HepG2 (cell line): ENCODE measurements around the gene TAF6. TPM values are rescaled to one million over a fixed set of nuclear protein-coding genes. Genes with fewer than 3 reads are reported as not detected.

Experiments used
- FOXA1 ChIP-seq, 2 experiments: fragments of 450-650 bp in 1 of 2; sonication (generic) in 1 of 2; formaldehyde crosslinking in 1 of 2; IDR thresholded peaks; 2 replicates each; pipeline versions ENCODE4 v1.4.0 to v1.6.1; 2016 to 2020; ENCODE audit warnings: missing genetic modification reagents in 1 of 2
- FOXO1 ChIP-seq: sonication (generic); formaldehyde crosslinking; IDR thresholded peaks from 2 replicates; pipeline ENCODE4 v1.4.0; 2020; ENCODE audit warnings: missing genetic modification reagents
- ISL2 ChIP-seq: sonication (generic); formaldehyde crosslinking; IDR thresholded peaks from 2 replicates; pipeline ENCODE4 v1.5.0; 2020; ENCODE audit warnings: missing genetic modification reagents
- ISX ChIP-seq: sonication (generic); formaldehyde crosslinking; conservative IDR thresholded peaks from 2 replicates; pipeline ENCODE4 v1.5.0; 2020; ENCODE audit warnings: missing genetic modification reagents
- MTA3 ChIP-seq: sonication (generic); formaldehyde crosslinking; IDR thresholded peaks from 2 replicates; pipeline ENCODE4 v1.4.0; 2020; ENCODE audit warnings: missing genetic modification reagents
- PPARG ChIP-seq: conservative IDR thresholded peaks from 2 replicates; pipeline ENCODE4 v1.6.1; 2016; ENCODE audit warnings: missing biosample characterization, missing genetic modification reagents
- RBM22 ChIP-seq: fragments of 200-400 bp; formaldehyde crosslinking; optimal IDR thresholded peaks from 2 replicates; pipeline ENCODE3; 2017; ENCODE audit warnings: mild to moderate bottlenecking, low read length, moderate library complexity
- RFXAP ChIP-seq: sonication (generic); formaldehyde crosslinking; IDR thresholded peaks from 2 replicates; pipeline ENCODE4 v1.4.0; 2020; ENCODE audit warnings: missing genetic modification reagents, borderline replicate concordance
- RNF2 ChIP-seq: fragments of 450-650 bp; conservative IDR thresholded peaks from 2 replicates; pipeline ENCODE4 v1.6.1; 2016; ENCODE audit warnings: low read depth
- SRF ChIP-seq: IDR thresholded peaks from 2 replicates; pipeline ENCODE4 v1.6.1; 2011; ENCODE audit warnings: mild to moderate bottlenecking, low read depth, low read length, moderate library complexity
- ZFP36L2 ChIP-seq: sonication (generic); formaldehyde crosslinking; IDR thresholded peaks from 2 replicates; pipeline ENCODE4 v1.4.0; 2020; ENCODE audit warnings: missing genetic modification reagents
- ZFYVE20 ChIP-seq: sonication (generic); formaldehyde crosslinking; IDR thresholded peaks from 2 replicates; pipeline ENCODE4 v1.8.0; 2023; ENCODE audit warnings: low read depth, mild to moderate bottlenecking, moderate library complexity, missing genetic modification reagents, borderline replicate concordance
- ZKSCAN8 ChIP-seq: IDR thresholded peaks from 2 replicates; pipeline ENCODE4 v1.6.1; 2016; ENCODE audit warnings: borderline replicate concordance, missing genetic modification reagents, missing compliant biosample characterization
- ZNF136 ChIP-seq: sonication (generic); formaldehyde crosslinking; IDR thresholded peaks from 2 replicates; pipeline ENCODE4 v1.8.1; 2022; ENCODE audit warnings: low read depth, mild to moderate bottlenecking, moderate library complexity, missing genetic modification reagents
- ZNF446 ChIP-seq: sonication (generic); formaldehyde crosslinking; IDR thresholded peaks from 2 replicates; pipeline ENCODE4 v1.5.0; 2020; ENCODE audit warnings: mild to moderate bottlenecking, missing genetic modification reagents
- polyA plus RNA-seq, 8 experiments: library from polyadenylated mRNA; depleted of rRNA in 3 of 8; stranded (reverse) in 7 of 8; unstranded in 1 of 8; fragments of >200 nt; fragmentation: Illumina TruSeq in 4 of 8; extraction: Trizol in 4 of 8; gene quantifications; 2 replicates each; pipeline versions ENCODE4 v1.2.1 to v1.2.3, GENCODE V29; 2011 to 2016; ENCODE audit warnings: low read depth in 4 of 8, missing spikeins in 1 of 8, mixed read lengths in 1 of 8; ENCODE audit not compliant: insufficient read depth in 1 of 8
- total RNA-seq, 5 experiments: library from RNA; depleted of rRNA; stranded (reverse); fragments of >200 nt; fragmentation: Illumina TruSeq; extraction: Trizol; gene quantifications; 2 replicates each; pipeline ENCODE4 v1.2.3, GENCODE V29; 2016; ENCODE audit warnings: low read depth in 1 of 5
- TF ChIP-seq, protein P1 (sequence below): IDR thresholded peaks from 2 replicates; pipeline ENCODE4 v1.6.1; 2016
- TF ChIP-seq, protein P2 (sequence below): sonication (generic); formaldehyde crosslinking; IDR thresholded peaks from 2 replicates; pipeline ENCODE4 v1.5.0; 2020; ENCODE audit warnings: mild to moderate bottlenecking, missing genetic modification reagents, borderline replicate concordance
- TF ChIP-seq, protein P3 (sequence below): sonication (generic); formaldehyde crosslinking; IDR thresholded peaks from 2 replicates; pipeline ENCODE4 v1.4.0; 2020; ENCODE audit warnings: missing genetic modification reagents
- TF ChIP-seq, protein P4 (sequence below): sonication (generic); formaldehyde crosslinking; IDR thresholded peaks from 2 replicates; pipeline ENCODE4 v1.5.0; 2020; ENCODE audit warnings: missing genetic modification reagents, mild to moderate bottlenecking, borderline replicate concordance
- TF ChIP-seq, protein P5 (sequence below): sonication (generic); formaldehyde crosslinking; conservative IDR thresholded peaks from 2 replicates; pipeline ENCODE4 v1.4.0; 2020; ENCODE audit warnings: missing genetic modification reagents

TAF6 gene
- total and polyA plus RNA-seq, 2 of the 13 experiments (the other 11 are each of a cell fraction or from before 2014, with no cell fraction given): 12.9 to 18.8 TPM

DNA sequence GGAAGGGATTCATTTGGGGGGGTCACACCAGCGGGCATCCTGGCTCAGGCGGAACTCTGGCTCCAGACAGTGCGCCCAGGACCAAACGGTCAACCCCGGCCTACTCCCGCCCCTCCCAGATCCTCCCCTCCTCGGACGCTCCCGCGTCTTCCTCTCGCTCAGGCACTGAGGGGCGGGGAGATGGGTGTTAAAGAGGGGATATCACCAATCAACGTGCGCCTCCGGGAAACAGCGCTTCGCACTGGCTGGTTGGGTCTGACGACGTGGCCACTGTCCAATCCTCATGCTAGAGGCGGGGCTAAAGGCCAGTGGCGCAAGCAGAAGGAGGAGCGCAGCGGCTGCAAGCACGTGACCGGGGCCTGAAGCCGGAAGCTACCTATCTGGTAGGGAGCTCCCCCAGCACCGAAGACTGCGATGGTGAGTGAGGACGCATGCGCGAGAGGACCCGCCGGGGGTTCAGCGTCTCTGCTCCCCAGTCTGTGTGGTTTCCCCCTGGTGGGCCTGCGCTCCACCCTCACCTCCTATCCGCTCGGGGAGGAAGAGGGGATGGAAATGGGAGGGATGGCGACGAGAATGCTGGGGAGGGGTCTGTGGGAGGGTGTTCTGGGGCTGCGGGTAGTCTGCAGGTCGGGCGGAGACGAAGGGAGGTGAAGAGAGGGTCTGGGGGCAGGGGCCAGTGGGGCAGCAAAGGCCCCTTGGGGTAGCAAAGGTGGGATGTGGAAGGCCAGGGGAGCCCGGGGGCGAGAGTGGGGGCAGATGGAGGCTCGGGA is 29.6 kb upstream of the TAF6 start, which contains the start of gene LAMTOR4 (continued):
- TF ChIP-seq SRF: no peak
- TF ChIP-seq RNF2: no peak; the same call in 1 of the 2 replicates
- no peak for TF ChIP-seq RBM22
- TF ChIP-seq, protein P1, sequence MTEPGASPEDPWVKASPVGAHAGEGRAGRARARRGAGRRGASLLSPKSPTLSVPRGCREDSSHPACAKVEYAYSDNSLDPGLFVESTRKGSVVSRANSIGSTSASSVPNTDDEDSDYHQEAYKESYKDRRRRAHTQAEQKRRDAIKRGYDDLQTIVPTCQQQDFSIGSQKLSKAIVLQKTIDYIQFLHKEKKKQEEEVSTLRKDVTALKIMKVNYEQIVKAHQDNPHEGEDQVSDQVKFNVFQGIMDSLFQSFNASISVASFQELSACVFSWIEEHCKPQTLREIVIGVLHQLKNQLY (CRISPR knock-in tag): peak; percentile 63; the same call in 1 of the 2 replicates
- TF ChIP-seq, protein P2, sequence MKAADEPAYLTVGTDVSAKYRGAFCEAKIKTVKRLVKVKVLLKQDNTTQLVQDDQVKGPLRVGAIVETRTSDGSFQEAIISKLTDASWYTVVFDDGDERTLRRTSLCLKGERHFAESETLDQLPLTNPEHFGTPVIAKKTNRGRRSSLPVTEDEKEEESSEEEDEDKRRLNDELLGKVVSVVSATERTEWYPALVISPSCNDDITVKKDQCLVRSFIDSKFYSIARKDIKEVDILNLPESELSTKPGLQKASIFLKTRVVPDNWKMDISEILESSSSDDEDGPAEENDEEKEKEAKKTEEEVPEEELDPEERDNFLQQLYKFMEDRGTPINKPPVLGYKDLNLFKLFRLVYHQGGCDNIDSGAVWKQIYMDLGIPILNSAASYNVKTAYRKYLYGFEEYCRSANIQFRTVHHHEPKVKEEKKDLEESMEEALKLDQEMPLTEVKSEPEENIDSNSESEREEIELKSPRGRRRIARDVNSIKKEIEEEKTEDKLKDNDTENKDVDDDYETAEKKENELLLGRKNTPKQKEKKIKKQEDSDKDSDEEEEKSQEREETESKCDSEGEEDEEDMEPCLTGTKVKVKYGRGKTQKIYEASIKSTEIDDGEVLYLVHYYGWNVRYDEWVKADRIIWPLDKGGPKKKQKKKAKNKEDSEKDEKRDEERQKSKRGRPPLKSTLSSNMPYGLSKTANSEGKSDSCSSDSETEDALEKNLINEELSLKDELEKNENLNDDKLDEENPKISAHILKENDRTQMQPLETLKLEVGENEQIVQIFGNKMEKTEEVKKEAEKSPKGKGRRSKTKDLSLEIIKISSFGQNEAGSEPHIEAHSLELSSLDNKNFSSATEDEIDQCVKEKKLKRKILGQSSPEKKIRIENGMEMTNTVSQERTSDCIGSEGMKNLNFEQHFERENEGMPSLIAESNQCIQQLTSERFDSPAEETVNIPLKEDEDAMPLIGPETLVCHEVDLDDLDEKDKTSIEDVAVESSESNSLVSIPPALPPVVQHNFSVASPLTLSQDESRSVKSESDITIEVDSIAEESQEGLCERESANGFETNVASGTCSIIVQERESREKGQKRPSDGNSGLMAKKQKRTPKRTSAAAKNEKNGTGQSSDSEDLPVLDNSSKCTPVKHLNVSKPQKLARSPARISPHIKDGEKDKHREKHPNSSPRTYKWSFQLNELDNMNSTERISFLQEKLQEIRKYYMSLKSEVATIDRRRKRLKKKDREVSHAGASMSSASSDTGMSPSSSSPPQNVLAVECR (CRISPR knock-in tag): peak; percentile 72
- TF ChIP-seq ZNF446 (CRISPR knock-in tag): no peak
- no peak for TF ChIP-seq ZFYVE20 (CRISPR knock-in tag)
- 0 out of 2 replicates have a peak, but pooled peaks have one; percentile 33 for TF ChIP-seq PPARG (CRISPR knock-in tag)
- TF ChIP-seq ZFP36L2 (CRISPR knock-in tag): no peak
- peak; percentile 42; the same call in 1 of the 2 replicates for TF ChIP-seq ISL2 (CRISPR knock-in tag)
- TF ChIP-seq ISX: no peak
- TF ChIP-seq MTA3 (CRISPR knock-in tag): no peak
- TF ChIP-seq, protein P3, sequence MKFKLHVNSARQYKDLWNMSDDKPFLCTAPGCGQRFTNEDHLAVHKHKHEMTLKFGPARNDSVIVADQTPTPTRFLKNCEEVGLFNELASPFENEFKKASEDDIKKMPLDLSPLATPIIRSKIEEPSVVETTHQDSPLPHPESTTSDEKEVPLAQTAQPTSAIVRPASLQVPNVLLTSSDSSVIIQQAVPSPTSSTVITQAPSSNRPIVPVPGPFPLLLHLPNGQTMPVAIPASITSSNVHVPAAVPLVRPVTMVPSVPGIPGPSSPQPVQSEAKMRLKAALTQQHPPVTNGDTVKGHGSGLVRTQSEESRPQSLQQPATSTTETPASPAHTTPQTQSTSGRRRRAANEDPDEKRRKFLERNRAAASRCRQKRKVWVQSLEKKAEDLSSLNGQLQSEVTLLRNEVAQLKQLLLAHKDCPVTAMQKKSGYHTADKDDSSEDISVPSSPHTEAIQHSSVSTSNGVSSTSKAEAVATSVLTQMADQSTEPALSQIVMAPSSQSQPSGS (CRISPR knock-in tag): no peak; the same call in 1 of the 2 replicates
- no peak for TF ChIP-seq ZNF136 (CRISPR knock-in tag)
- TF ChIP-seq, protein P4, sequence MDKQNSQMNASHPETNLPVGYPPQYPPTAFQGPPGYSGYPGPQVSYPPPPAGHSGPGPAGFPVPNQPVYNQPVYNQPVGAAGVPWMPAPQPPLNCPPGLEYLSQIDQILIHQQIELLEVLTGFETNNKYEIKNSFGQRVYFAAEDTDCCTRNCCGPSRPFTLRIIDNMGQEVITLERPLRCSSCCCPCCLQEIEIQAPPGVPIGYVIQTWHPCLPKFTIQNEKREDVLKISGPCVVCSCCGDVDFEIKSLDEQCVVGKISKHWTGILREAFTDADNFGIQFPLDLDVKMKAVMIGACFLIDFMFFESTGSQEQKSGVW (CRISPR knock-in tag): no peak
- peak; percentile 86 for TF ChIP-seq RFXAP (CRISPR knock-in tag)
- peak; percentile 4; the same call in 1 of the 2 replicates for TF ChIP-seq FOXO1 (CRISPR knock-in tag)
- no peak for TF ChIP-seq FOXA1 (IDR thresholded peaks at IDR 0.05)
- TF ChIP-seq FOXA1 (CRISPR knock-in tag; IDR thresholded peaks at IDR 0.05): no peak
- TF ChIP-seq ZKSCAN8 (CRISPR knock-in tag): no peak
- TF ChIP-seq, protein P5, sequence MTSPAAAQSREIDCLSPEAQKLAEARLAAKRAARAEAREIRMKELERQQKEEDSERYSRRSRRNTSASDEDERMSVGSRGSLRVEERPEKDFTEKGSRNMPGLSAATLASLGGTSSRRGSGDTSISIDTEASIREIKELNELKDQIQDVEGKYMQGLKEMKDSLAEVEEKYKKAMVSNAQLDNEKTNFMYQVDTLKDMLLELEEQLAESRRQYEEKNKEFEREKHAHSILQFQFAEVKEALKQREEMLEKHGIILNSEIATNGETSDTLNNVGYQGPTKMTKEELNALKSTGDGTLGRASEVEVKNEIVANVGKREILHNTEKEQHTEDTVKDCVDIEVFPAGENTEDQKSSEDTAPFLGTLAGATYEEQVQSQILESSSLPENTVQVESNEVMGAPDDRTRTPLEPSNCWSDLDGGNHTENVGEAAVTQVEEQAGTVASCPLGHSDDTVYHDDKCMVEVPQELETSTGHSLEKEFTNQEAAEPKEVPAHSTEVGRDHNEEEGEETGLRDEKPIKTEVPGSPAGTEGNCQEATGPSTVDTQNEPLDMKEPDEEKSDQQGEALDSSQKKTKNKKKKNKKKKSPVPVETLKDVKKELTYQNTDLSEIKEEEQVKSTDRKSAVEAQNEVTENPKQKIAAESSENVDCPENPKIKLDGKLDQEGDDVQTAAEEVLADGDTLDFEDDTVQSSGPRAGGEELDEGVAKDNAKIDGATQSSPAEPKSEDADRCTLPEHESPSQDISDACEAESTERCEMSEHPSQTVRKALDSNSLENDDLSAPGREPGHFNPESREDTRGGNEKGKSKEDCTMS (CRISPR knock-in tag): no peak
